Parathyroid adenoma (tissue), 2 donors: ENCODE data around the gene MBNL1.
"Not testable (repeated sequence)": the region's sequence is repeated elsewhere in the genome, so short reads cannot be mapped to it uniquely, and the experiment has no call there.

Source experiments
- H2AFZ ChIP-seq: fragments of 300-600 bp; sonication (generic); one replicate; pipeline ENCODE4 v1.7.0; 2017; ENCODE audit warnings: antibody characterized with exemption, mild to moderate bottlenecking
- H3K27ac ChIP-seq: fragments of 300-600 bp; sonication (generic); one replicate; pipeline ENCODE4 v1.7.0; 2017
- H3K27me3 ChIP-seq: fragments of 300-600 bp; sonication (generic); one replicate; pipeline ENCODE4 v1.7.0; 2017; ENCODE audit warnings: low read length; ENCODE audit not compliant: control insufficient read depth, insufficient read depth
- H3K36me3 ChIP-seq: fragments of 300-600 bp; sonication (generic); one replicate; pipeline ENCODE4 v1.7.0; 2017; ENCODE audit warnings: low read length; ENCODE audit not compliant: control insufficient read depth, insufficient read depth
- H3K4me1 ChIP-seq: fragments of 300-600 bp; sonication (generic); one replicate; pipeline ENCODE4 v1.7.0; 2017; ENCODE audit warnings: control low read depth
- H3K4me2 ChIP-seq: fragments of 300-600 bp; sonication (generic); one replicate; pipeline ENCODE4 v1.7.0; 2017; ENCODE audit warnings: low read length
- H3K4me3 ChIP-seq: fragments of 300-600 bp; sonication (generic); one replicate; pipeline ENCODE4 v1.7.0; 2017; ENCODE audit warnings: low read depth, low read length
- H3K79me2 ChIP-seq: fragments of 300-600 bp; sonication (generic); one replicate; pipeline ENCODE4 v1.7.0; 2017; ENCODE audit warnings: control low read depth
- H3K9ac ChIP-seq: fragments of 300-600 bp; sonication (generic); one replicate; pipeline ENCODE4 v1.7.0; 2017; ENCODE audit warnings: mild to moderate bottlenecking
- H3K9me3 ChIP-seq: fragments of 300-600 bp; sonication (generic); one replicate; pipeline ENCODE4 v1.7.0; 2017; ENCODE audit warnings: low read length; ENCODE audit not compliant: control insufficient read depth
- TF ChIP-seq, protein P1 (sequence below): fragments of 300-600 bp; sonication (generic); IDR thresholded peaks from one replicate; pipeline ENCODE4 v1.7.0; 2017; ENCODE audit warnings: antibody characterized with exemption, mild to moderate bottlenecking
- donor health status: primary hyperparathyroidism.

Gene MBNL1

DNA sequence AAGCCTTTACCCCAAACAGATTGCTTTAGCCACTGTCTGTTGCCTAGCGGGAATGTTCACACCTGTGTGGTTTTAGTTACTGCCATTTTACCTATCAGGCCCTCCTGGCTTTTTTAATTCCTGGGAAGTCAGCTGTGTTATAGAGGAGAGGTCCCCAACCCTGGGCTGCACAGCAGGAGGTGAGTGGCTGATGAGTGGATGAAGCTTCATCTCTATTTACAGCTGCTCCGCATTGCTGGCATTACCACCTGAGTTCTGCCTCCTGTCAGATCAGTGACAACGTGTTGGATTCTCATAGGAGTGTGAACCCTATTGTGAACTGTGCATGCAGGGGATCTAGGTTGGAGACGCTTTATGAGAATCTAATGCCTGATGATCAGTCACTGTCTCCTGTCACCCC is 127.0 kb downstream of the MBNL1 start:
- Histone ChIP-seq H3K79me2 (peaks cover 21% of the 10 kb centered on the region), H3K9ac (no peak overlapping the region), H3K27me3 (no peaks in the 10 kb centered on the region), H3K36me3 (no peaks in the 10 kb centered on the region), H2AFZ (no peak overlapping the region), H3K27ac (no peak overlapping the region), H3K4me3 (no peak overlapping the region), H3K4me1 (no peaks in the 10 kb centered on the region), H3K4me2 (no peak overlapping the region), H3K9me3 (no peaks in the 10 kb centered on the region)
- TF ChIP-seq, protein P1, sequence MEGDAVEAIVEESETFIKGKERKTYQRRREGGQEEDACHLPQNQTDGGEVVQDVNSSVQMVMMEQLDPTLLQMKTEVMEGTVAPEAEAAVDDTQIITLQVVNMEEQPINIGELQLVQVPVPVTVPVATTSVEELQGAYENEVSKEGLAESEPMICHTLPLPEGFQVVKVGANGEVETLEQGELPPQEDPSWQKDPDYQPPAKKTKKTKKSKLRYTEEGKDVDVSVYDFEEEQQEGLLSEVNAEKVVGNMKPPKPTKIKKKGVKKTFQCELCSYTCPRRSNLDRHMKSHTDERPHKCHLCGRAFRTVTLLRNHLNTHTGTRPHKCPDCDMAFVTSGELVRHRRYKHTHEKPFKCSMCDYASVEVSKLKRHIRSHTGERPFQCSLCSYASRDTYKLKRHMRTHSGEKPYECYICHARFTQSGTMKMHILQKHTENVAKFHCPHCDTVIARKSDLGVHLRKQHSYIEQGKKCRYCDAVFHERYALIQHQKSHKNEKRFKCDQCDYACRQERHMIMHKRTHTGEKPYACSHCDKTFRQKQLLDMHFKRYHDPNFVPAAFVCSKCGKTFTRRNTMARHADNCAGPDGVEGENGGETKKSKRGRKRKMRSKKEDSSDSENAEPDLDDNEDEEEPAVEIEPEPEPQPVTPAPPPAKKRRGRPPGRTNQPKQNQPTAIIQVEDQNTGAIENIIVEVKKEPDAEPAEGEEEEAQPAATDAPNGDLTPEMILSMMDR: no peak

DNA sequence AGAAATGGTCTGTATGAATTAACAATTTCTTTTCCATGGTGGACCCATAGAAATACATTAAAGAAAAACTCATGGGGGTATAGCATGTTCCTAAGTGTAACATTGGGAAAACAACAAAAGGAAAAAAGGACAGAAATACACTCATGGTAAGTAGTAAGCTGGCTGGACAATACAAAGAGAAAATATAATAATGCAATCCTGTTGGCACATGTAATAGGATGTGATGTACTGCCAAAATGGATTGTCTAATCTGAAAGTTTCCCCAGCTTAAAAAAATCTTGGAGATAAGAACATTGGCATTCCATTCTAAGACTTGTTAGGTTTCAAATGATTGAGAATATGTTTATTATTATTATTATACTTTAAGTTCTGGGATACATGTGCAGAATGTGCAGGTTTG is 128.1 kb downstream of the MBNL1 start:
- Histone ChIP-seq H3K4me3 (no peak overlapping the region), H3K9me3 (no peaks in the 10 kb centered on the region), H3K9ac (no peak overlapping the region), H3K4me2 (no peak overlapping the region), H3K4me1 (no peaks in the 10 kb centered on the region), H3K36me3 (no peaks in the 10 kb centered on the region), H3K79me2 (peaks cover 14% of the 10 kb centered on the region), H2AFZ (no peak overlapping the region), H3K27ac (no peak overlapping the region), H3K27me3 (no peaks in the 10 kb centered on the region)
- TF ChIP-seq, protein P1: no peak

DNA sequence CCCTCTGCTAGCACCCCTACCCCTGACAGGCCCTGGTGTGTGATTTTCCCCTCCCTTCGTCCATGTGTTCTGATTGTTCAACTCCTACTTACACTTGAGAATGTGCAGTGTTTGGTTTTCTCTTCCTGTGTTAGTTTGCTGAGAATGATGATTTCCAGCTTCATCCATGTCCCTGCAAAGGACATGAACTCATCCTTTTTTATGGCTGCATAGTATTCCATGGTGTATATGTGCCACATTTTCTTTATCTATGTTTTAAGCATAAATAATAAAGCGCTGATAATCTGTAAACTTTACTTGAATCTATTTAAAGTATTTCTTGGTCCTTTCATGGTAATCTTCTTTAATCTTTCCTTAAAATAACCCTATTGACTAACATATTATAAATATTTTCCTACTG is 128.6 kb downstream of the MBNL1 start:
- not testable (repeated sequence) for H2AFZ ChIP-seq, H3K9me3 ChIP-seq, H3K4me1 ChIP-seq

GRCh38 chr3:152398495-152398894 is 129.8 kb downstream of the MBNL1 start:
- no peaks in the 10 kb centered on the region for H3K9me3 ChIP-seq
- peaks cover 6% of the 10 kb centered on the region for H3K4me1 ChIP-seq
- H3K4me3 ChIP-seq: no peak overlapping the region
- H2AFZ ChIP-seq: no peak overlapping the region
- no peaks in the 10 kb centered on the region for H3K36me3 ChIP-seq
- H3K27ac ChIP-seq: no peak overlapping the region
- H3K4me2 ChIP-seq: no peak overlapping the region
- TF ChIP-seq, protein P1: no peak
- H3K27me3 ChIP-seq: no peaks in the 10 kb centered on the region
- H3K9ac ChIP-seq: no peak overlapping the region
- peaks cover 16% of the 10 kb centered on the region for H3K79me2 ChIP-seq

More for the DNA sequence above, 128.6 kb downstream of the MBNL1 start:
- H3K27ac ChIP-seq, H3K27me3 ChIP-seq, H3K36me3 ChIP-seq, H3K4me2 ChIP-seq, H3K9ac ChIP-seq, H3K4me3 ChIP-seq: not testable (repeated sequence)
- peaks cover 14% of the 10 kb centered on the region for H3K79me2 ChIP-seq

GRCh38 chr3:152399374-152399773 is 130.6 kb downstream of the MBNL1 start:
- H2AFZ ChIP-seq: no peak overlapping the region
- no peak overlapping the region for H3K4me2 ChIP-seq
- peaks cover 17% of the 10 kb centered on the region for H3K79me2 ChIP-seq
- TF ChIP-seq, protein P1: no peak
- no peaks in the 10 kb centered on the region for H3K9me3 ChIP-seq
- H3K27me3 ChIP-seq: no peaks in the 10 kb centered on the region
- peaks cover 6% of the 10 kb centered on the region for H3K4me1 ChIP-seq
- H3K27ac ChIP-seq: no peak overlapping the region
- H3K4me3 ChIP-seq: no peak overlapping the region
- H3K9ac ChIP-seq: no peak overlapping the region
- H3K36me3 ChIP-seq: no peaks in the 10 kb centered on the region
